Retinal pigment epithelial cell (primary cell): ENCODE measurements around the gene ITPKB.

Experiments
- DNase-seq: peaks from one replicate; pipeline ENCODE4 v3.0.0-alpha.2; 2010; ENCODE audit warnings: low read depth
- H3K4me3 ChIP-seq: 2 replicates; pipeline ENCODE4 v1.5.1; 2011; ENCODE audit warnings: mild to moderate bottlenecking, low read length, control low read depth, moderate library complexity
- TF ChIP-seq, protein P1 (sequence below): conservative IDR thresholded peaks from 2 replicates; pipeline ENCODE4 v1.5.1; 2011; ENCODE audit warnings: low read depth, low read length, control low read depth, inconsistent platforms

The ITPKB gene

DNA sequence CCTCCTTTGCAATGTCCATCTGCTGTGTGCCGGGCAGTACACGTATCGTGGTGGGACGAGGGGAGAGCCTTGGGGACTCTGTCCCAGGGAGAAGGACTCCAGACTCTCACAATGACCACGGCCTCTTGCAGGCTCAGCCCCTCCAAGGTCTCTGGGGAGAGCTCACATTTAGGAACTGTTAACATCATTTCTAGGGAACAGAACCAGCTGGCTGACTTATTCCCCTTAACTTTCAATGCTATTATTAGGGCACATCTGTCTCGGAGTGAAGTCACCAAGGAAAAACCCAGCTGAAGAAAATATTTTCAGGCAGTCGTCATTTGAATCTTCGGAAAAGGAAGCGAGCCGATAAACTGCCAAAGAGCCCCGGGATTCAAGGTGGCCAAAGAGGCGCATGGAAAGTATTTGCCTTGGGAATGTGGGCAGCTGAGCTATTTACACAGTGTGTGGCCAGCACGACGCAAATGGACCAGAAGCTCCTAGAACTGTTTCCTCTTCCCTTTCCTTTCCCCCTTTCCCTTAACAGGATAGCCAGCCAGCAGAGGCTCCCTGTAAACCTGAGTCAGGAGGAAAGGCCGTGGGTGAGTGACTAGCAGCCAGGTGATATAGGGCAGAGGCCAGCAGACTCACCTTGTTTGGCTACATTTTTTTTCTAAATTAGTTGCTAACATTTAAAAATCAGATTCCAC, 74.5 kb downstream of the ITPKB start:
- no peak for DNase-seq
- TF ChIP-seq, protein P1, sequence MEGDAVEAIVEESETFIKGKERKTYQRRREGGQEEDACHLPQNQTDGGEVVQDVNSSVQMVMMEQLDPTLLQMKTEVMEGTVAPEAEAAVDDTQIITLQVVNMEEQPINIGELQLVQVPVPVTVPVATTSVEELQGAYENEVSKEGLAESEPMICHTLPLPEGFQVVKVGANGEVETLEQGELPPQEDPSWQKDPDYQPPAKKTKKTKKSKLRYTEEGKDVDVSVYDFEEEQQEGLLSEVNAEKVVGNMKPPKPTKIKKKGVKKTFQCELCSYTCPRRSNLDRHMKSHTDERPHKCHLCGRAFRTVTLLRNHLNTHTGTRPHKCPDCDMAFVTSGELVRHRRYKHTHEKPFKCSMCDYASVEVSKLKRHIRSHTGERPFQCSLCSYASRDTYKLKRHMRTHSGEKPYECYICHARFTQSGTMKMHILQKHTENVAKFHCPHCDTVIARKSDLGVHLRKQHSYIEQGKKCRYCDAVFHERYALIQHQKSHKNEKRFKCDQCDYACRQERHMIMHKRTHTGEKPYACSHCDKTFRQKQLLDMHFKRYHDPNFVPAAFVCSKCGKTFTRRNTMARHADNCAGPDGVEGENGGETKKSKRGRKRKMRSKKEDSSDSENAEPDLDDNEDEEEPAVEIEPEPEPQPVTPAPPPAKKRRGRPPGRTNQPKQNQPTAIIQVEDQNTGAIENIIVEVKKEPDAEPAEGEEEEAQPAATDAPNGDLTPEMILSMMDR: no peak
- H3K4me3 ChIP-seq: no peak overlapping the region

DNA sequence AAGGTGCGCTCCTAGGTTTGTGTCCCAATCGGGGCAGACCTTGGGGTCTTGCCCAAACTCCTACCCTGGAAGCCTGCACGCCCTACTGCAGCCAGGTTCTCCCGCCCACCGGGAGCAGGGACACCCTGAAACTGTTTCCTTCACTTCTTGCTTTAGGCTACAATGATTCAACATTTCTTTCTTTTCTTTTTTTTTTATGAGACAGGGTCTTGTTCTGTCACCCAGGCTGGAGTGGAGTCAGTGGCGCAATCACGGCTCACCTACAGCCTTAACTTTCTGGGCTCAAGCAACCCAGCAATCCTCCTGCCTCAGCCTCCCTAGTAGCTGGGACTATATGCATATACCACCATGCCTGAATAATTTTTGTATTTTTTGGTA, 75.8 kb downstream of the ITPKB start:
- H3K4me3 ChIP-seq: no peak overlapping the region
- TF ChIP-seq, protein P1: no peak
- no peak for DNase-seq

DNA sequence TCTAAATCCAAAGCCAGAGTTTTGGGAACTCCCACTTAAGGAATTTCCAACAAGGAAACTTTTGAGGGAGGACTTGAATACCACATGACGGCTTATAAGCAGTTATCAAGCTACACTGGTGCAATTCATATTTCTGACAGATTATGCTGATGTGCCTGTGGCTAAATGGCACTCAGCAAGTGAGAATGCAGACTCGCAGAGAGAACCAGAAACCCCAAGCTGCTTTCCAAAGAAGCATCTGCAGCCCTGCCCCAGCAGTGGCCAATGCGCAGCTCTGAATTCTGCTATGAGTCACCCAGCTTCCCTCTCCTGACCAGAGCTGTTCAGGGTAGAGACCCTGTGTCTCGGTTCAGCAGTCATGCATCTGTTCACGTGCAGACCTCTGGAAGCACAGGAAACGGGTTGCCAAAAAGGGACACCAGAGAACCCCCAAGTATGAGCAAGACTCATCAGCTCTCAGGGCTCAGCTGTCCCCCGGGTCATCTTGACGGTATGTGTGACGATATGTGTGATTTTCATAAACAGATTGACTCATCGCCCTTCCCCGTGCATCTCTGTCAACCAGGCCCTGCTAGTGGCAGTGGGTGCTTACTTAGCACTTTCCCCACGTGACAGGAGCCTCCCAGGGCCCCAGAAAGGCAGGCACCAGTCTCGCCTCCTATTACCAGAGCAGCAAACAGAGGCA, 76.3 kb downstream of the ITPKB start:
- DNase-seq: peak; percentile 94
- peak overlapping the region; percentile 20 for H3K4me3 ChIP-seq
- TF ChIP-seq, protein P1: no peak

DNA sequence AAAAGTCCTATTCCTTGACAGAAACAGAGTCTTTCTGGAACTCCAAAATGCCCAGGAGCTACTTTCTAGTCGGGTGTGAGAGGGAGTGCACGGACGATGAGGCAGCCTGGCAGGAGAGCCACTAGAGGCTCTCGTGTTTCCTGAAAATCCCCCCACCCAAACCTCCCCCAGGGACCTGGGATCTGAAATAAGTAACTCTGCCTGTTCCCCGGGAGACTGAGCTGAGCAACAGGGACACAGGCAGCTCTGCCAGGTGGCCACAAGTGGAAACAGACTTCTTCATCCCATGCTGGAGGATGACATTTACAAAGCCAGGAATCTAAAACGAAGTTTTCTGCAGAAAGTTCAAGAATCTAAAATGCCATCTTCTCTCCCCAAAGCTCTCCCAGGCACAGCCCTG, 77.1 kb downstream of the ITPKB start:
- TF ChIP-seq, protein P1: peak; percentile 15
- DNase-seq: no peak
- H3K4me3 ChIP-seq: no peak overlapping the region

DNA sequence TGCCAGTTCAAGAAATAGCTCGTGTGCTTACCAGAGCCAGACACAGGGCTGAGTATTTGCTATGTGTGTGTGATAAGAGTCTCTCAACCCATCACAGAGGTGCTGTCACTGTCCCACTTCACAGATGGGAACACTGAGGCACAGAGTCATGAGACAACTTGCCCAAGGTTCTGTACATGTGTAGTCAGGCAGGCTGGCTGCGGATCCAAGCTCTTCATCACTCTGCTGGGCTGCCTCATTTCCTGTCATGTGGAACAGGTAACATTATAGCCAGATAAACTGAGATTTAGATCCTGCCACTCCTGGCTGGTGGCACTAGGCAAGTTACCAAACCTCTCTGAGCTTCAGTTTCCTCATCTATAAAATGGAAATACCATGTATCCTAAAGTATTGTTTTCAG, 77.8 kb downstream of the ITPKB start:
- TF ChIP-seq, protein P1: no peak

DNA sequence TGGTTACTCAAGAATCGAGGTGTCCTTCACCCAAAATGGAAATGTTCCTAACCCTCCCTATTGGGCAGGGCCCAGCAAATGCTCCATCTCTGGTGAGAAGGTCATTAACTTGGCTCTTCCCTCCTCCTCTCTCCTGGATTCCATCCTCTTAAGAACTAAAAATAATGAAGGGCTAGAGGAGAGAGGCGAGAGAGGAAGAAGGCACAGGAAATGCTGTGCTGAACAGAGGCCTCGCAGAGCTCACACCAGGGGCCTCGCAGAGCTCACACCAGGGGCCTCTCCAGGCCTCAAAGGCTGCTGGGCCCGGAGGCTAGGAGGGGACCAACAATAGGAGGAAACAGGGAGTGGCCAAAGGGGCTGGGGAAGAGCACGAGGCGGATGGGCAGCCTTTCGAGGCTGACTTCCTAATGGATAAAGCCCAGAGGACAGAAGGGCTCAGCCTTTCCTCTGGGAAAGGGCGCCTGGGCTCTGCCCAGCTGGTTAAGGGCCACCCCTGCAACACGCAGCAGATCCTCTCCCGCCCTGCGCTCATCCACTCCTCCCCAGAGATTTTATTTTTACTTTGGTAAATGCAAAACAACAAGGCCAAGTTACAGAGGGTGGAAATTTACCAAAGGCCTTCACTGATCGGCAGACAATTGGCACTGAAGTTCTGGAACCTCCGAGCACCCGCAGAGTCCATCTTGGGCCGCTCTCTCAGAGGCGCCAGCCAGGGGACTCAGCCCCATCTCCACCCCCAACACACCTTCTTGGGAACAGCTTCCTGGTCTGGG, 78.5 kb downstream of the ITPKB start:
- no peak for DNase-seq
- TF ChIP-seq, protein P1: no peak
- no peak overlapping the region for H3K4me3 ChIP-seq

More for the DNA sequence above, 77.8 kb downstream of the ITPKB start:
- no peak overlapping the region for H3K4me3 ChIP-seq
- DNase-seq: no peak

DNA sequence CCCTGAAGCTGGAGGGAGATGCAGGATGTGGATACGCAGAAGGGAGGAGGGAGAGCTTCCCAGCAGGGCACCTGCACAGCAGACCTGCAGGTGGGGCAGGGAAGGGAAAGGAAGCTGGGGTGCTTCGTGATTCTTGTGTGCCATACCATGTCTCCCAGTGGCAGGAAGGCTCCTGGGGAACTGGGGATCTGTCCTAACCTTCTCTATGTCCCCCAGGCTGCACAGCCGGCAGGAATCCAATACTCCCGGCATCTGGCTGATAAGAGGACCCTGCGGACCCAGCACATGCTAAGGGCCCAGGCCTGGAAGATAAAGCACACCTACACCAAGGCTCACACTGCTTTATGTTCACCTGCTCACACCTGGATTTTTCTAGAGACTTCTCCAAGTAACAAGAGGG, 79.4 kb downstream of the ITPKB start:
- no peak for DNase-seq
- no peak overlapping the region for H3K4me3 ChIP-seq
- TF ChIP-seq, protein P1: no peak
